NCI-H1694 treated with DMSO at 0.1 percent for 48 hours (cell line): ENCODE measurements around the gene CDC23.

Source experiments
- DNase-seq: peaks from one replicate; lab custom pipeline; 2025; lab: John Stamatoyannopoulos, UW

Gene CDC23

GRCh38 chr5:138141734-138142133, 71.4 kb downstream of the CDC23 start:
- DNase-seq, result no peak

DNA sequence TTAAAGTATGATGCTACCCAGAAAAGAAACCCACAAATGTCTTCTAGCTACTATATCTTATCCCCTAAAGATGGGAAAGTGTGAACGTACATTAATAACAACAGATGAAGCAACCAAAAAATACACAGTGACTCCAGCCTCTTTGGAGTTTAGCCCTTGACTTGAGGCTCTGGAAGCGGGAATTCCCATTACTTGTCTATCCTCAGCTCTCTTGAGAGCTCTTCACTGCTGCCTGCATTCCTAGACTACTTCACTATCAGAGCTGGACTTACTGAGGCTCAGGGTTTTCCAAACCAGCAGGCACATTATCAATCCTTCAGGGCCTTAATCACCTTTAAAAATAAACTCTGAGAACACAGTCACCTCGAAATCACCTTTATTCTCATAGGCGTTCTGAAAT, 72.9 kb downstream of the CDC23 start:
- DNase-seq, result no peak

DNA sequence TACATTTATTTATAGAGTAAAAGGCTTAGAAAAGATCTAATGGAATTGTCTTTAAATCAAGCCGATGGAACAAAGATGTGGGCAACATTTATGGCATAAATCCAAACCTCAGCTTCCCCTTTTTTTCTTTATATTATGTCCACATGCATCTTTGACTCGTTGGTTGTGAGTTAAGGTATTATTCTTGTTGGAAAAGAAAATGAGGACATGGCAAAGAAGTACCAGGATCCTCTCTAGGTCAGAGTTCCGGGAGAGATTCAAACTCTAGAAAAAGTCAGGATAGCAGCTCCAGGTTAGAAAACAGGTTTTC, 73.4 kb downstream of the CDC23 start:
- no peak for DNase-seq

DNA sequence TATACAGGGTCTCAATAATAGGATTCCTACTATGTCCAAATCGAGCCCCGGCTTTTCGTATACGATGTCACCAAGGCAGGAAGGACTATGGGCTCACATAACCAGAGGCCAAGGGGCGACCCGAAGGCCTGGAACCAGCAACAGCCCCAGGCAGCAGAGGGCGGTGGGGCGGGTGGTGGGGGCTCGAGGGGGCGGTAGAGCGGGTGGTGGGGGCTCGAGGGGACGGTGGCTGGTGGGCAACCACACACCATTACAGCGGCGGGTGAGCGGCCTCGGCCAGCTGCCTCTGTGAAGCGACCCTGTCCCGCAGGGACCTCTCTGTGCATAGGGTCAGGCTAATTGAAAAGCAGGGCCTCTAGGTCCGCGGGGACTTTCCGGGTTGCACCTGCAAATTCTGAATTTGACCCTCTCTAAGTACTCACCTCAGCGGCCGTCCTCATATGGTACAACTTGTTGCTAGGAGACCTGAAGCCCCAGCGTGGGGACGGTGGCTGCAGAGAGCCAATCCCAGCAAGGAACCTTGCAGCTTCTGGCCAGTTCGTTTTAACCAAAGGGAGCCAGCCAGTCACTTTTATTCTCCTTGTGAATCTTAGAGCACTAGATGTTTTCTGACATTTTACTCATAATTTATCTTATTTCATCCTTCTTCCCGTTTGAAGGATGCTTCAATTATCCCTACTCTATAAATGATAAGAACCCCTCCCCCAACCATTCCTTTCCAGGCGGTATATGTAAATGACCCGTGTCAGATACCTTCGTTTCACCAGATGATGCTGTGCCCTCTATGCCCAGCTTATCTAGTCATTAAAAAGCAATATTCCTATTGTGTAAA, 74.0 kb downstream of the CDC23 start, which contains the start of gene NME5:
TSS of gene NME5 (minus strand) at position 480 of the 832 bp plus-strand sequence. CDS start 648 bp downstream, outside the sequence.
- DNase-seq, result no peak
